PC-9 (cell line): ENCODE results near the gene CNTLN.
A peak's percentile ranks its signal among the peaks of the same experiment; 100 is the strongest.

Source experiments
- CTCF ChIP-seq: fragments of 200-600 bp; sonication (generic); conservative IDR thresholded peaks from 2 replicates; pipeline ENCODE4 v1.6.1; 2017; ENCODE audit warnings: mixed run types, antibody characterized with exemption, mild to moderate bottlenecking, moderate library complexity
- EZH2 ChIP-seq: fragments of 200-600 bp; sonication (generic); IDR thresholded peaks from 2 replicates; pipeline ENCODE4 v1.8.0; 2017; ENCODE audit warnings: antibody characterized with exemption, low read depth

DNA sequence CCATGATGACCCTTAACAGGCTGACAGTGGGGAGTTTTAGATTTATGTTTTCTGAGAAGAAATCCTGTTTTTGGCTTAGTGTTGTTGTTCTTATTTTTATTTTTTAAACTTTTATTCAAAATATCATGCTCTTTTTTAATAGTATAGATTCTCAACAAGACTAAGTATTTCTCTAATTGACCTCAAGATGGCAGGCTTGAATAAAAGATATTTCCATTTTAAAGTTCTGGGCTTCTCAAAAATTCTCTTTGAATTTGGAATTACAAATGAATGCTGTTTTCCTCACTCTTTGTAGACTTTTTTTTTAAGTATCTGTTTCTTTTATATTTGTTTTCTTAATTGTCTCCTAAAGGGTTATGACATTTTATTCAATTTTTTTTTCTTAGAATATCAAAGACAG is 394.0 kb downstream of the CNTLN start:
- TF ChIP-seq EZH2 (no peak), CTCF (peak; percentile 52)
